22Rv1 (cell line): ENCODE results near the gene FBN2.

Experiments used
- ZFX ChIP-seq: fragments of 450-650 bp; IDR thresholded peaks from 2 replicates; pipeline ENCODE4 v1.6.1; 2017; ENCODE audit warnings: antibody characterized with exemption, borderline replicate concordance
- TF ChIP-seq, protein P1 (sequence below): fragments of 450-650 bp; IDR thresholded peaks from 2 replicates; pipeline ENCODE4 v1.5.1; 2017; ENCODE audit warnings: mild to moderate bottlenecking

GRCh38 chr5:128480906-128481633, 57.0 kb downstream of the FBN2 start:
- TF ChIP-seq, protein P1, sequence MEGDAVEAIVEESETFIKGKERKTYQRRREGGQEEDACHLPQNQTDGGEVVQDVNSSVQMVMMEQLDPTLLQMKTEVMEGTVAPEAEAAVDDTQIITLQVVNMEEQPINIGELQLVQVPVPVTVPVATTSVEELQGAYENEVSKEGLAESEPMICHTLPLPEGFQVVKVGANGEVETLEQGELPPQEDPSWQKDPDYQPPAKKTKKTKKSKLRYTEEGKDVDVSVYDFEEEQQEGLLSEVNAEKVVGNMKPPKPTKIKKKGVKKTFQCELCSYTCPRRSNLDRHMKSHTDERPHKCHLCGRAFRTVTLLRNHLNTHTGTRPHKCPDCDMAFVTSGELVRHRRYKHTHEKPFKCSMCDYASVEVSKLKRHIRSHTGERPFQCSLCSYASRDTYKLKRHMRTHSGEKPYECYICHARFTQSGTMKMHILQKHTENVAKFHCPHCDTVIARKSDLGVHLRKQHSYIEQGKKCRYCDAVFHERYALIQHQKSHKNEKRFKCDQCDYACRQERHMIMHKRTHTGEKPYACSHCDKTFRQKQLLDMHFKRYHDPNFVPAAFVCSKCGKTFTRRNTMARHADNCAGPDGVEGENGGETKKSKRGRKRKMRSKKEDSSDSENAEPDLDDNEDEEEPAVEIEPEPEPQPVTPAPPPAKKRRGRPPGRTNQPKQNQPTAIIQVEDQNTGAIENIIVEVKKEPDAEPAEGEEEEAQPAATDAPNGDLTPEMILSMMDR = no peak
- TF ChIP-seq ZFX = no peak
